Activated CD8-positive, alpha-beta memory T cell treated with anti-CD3 and anti-CD28 coated beads for 1 hour (primary cell): Measurements from ENCODE around the gene BAX.

Source experiments
- DNase-seq, 2 donors: peaks; one replicate each; pipeline ENCODE4 v3.0.0-alpha.2; 2020; ENCODE audit warnings: low read depth in 1 of 2; ENCODE audit errors: extremely low read depth in 1 of 2

The BAX gene

DNA sequence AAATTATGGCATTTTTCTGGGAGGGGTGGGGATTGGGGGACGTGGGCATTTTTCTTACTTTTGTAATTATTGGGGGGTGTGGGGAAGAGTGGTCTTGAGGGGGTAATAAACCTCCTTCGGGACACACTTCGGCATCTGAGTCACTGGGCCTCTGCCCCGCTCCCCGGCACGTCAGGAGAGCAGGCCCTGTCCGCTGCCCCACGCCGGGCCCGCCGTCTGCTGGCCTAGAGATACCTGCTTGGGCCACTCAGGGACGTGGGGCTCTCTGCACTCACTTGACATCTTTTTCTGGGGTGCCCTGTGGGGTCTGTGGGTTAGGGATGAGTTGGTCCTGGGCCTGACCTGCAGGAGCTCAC is 7.0 kb downstream of the BAX start:
- no peak for DNase-seq

DNA sequence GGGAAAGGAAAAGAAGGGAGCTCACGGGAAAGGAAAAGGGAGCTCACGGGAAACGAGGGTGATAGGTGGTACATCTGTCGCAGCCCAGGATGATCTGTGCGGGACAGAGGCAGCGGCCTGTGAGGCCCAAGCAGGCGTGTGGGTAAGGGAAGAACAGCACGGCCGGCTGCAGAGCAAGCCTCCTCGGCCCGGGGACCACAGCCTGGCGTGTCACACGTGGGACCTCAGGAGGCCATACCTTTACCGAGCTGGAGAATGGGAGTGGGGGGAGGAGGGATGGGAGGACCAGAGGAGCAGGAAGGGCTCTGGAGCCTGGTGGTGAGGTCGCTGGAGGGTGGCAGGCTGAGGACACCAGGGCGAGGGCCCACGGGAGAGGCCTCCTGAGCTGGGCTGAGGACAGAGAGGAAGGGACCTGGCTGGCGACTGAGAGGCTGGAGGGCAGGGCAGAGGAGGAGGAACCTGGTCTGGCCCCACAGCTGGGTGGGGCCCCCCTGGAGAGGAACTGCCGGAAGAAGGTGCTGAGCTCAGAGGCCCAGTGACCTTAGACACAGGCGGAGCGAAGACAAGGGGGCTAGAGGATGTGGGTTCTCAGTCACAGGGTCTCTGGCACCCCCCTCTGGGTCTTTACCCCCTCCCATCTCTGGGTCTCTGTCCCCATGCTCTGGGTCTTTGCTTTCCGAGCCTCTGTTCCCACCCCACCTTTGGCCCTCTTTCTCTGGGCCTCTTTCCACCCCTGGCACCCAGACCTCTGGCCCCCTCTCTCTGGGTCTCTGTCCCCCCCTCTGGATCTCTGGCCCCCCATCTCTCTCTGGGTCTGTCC is 7.6 kb downstream of the BAX start:
- DNase-seq = no peak

DNA sequence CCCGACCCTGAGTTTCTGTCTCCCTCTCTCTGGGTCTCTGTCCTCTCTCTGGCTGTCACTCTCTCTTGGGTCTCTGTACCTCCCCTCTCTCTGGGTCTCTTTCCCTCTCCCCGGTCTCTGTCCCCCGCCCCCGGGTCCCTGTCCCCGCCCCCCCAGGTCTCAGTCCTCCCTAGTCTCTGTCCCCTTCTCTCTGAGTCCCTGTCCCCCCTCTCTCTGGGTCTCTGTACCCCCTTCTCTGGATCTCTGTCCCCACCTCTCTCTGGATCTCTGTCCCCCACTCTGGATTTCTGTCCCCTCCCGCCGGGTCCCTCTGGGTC is 8.1 kb downstream of the BAX start:
- no peak for DNase-seq

DNA sequence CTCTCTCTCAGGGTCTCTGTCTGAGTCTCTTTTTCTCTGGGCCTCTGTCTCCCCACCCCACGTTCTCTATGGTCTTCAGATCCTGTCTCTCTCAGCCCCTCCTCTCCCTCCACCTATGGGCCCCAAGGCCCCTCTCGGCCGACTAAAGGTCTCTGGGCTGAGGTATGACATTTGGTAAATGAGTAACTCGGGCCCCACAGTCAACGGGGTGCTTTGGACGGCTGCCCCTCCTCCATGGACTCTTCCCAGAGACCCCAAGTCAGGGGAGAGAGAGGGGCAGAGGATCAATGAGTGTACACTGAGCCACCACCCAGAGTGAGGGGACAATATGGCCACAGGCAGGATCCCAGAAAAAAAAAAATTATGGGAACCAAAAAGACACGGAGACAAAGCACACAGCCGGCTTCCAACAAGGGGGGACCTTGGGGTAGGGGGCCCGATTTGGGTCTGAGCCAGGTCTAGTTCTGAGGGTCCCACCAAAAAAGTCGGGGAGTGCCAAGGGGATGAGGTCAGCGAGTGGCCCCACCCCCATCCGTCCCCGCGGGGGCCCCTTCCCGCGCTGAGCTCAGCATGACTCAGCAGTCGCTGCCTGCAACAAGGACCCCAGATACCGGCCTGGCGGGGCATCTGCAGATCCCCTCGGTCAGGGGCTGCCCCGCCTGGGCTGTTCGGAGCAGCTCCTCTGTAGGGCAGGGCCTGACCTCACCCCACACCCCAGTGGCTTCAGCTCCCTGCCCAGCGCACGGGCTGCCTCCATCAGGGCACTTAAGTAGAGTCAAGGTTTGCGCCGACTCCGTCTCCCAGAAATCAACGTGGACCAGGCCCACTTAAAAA is 8.9 kb downstream of the BAX start:
- peak in 1 of 2 donors; percentile 41 for DNase-seq

DNA sequence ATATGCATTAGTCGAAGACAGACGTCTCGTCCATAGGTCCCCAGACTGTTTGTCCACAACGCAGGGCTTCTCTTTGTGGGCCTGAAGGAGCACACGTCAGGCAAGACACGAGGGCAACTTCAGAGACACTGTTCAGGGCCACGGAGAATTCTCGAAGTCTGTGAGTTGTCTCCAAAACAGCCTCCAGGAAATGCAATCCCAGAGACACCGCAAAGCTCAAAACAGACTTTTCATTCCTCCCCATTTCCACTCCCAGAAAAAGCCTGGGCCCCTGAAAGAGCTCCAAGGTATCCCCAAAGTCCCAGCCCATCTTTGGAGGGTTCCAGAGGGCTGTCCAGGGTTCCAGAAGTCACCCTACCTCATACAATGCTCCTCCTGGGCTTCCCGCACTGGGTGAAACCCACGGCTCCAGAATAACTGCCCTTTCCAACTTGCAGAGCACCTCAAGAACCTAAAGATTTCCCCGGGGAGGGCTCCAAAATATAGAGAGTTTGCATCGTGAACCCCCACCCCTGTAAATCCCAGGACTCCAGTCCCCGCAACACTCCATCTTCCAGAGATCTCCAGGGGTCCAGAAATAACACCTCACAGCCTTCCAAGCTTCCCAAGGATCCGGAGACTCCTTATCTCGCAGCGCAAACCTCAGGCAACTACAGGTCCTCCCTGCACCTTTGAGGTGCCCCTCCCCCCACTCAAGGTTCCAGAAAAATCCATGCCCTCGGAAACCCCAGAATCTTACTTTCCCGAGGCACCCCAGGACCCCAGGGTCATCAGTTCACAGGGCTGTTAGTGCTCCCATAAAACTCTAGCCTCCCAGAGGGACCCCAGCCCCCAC is 9.7 kb downstream of the BAX start:
- no peak for DNase-seq

DNA sequence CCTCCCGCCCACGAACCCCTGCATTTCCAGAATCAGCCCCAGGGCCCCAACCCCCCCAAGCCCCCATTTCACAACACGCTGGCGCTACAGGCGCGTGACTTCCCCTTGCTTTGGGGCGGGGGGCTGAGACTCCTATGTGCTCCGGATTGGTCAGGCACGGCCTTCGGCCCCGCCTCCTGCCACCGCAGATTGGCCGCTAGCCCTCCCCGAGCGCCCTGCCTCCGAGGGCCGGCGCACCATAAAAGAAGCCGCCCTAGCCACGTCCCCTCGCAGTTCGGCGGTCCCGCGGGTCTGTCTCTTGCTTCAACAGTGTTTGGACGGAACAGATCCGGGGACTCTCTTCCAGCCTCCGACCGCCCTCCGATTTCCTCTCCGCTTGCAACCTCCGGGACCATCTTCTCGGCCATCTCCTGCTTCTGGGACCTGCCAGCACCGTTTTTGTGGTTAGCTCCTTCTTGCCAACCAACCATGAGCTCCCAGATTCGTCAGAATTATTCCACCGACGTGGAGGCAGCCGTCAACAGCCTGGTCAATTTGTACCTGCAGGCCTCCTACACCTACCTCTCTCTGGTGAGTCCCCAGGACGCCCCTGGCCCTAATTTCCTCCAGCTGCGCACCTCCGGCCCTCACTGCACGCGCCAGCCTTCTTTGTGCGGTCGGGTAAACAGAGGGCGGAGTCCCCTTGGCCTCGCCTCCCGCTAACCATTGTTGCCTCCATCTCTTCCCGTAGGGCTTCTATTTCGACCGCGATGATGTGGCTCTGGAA is 10.5 kb downstream of the BAX start, which contains the start of gene FTL:
TSS of gene FTL (plus strand) at position 270 of the 766 bp plus-strand sequence. CDS start at position 469, 199 bp downstream.
- peak; percentile 62 to 76 for DNase-seq

DNA sequence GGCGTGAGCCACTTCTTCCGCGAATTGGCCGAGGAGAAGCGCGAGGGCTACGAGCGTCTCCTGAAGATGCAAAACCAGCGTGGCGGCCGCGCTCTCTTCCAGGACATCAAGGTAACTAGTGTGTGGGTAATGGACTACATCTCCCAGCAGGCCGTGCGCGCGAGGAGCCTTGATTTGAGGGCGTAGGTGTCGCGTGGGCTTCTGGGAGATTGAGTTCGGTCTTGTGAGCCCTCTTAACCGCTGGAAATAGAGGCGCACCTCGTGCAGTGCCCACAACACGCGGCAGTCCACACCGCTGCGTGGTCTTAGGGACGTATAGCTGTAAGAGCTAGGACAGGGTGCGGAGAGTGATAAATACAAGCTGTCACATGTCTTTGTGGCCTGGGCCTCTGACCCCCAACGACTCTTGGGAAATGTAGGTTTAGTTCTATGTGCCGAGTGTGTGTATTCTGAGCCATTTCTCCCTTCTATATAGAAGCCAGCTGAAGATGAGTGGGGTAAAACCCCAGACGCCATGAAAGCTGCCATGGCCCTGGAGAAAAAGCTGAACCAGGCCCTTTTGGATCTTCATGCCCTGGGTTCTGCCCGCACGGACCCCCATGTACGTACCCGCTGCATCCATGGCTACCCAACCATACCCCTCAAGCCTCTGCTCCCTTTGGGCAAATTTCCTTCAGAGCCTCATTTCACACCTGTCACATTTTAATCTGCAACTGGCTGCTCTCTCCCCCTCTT is 11.3 kb downstream of the BAX start:
- DNase-seq = peak; percentile 70 to 81

DNA sequence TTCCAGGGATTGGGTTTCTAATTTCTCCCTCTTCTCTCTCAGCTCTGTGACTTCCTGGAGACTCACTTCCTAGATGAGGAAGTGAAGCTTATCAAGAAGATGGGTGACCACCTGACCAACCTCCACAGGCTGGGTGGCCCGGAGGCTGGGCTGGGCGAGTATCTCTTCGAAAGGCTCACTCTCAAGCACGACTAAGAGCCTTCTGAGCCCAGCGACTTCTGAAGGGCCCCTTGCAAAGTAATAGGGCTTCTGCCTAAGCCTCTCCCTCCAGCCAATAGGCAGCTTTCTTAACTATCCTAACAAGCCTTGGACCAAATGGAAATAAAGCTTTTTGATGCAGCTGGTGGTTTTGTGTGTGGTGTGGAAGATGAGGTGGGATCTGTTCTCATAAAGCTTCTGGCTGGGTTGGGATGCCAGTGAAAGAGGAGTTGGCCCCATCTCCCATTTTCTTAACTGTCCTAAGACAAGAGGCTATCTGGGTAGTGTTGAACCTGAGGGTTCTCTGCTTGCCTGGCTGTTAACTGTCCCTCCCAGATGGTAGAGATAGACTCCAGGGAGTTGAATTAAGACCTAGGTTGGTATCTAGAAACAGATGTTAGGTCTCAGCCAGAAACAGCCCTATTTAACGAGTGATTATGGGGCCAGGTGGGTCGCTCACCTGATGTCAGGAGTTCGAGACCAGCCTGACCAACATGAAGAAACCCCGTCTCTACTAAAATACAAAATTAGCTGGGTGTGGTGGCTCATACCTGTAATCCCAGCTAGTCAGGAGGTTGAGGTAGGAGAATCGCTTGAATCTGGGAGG is 12.1 kb downstream of the BAX start:
- no peak for DNase-seq

DNA sequence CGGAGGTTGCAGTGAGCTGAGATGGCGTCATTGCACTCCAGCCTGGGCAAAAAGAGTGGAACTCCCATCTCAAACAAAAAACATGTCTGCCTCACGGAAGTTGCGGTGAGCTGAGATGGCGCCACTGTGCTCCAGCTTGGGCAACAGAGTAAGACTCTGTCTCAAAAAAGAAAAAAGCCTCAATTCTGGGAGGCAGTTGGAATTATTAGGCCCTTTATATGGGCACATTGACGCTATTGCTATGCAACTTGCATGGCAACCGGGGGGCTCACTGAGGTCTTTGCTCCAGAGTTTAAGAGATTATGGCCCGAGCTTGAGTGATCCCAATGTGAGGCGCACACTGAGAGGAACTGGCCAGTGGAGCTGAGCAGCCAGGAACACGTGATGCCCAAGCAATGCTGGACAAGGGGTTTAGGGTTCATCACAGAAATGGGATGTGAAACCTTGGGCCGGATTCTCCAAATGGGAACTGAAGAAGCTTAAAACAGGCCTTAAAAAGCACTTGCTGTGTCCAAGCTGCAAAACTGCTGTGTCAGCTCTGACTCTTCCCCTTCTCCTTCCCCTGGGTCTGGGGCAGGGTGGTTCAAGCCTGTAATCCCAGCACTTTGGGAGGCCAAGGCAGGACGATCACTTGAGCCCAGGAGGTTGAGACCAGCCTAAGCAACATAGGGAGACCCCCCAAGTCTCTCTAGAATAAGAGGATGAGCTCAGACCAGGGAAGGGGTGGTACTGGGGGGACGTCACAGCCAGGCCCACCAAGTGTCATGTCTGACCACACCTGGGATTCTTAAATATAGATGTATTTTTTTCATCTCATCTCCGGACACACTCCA is 12.9 kb downstream of the BAX start:
- no peak for DNase-seq

DNA sequence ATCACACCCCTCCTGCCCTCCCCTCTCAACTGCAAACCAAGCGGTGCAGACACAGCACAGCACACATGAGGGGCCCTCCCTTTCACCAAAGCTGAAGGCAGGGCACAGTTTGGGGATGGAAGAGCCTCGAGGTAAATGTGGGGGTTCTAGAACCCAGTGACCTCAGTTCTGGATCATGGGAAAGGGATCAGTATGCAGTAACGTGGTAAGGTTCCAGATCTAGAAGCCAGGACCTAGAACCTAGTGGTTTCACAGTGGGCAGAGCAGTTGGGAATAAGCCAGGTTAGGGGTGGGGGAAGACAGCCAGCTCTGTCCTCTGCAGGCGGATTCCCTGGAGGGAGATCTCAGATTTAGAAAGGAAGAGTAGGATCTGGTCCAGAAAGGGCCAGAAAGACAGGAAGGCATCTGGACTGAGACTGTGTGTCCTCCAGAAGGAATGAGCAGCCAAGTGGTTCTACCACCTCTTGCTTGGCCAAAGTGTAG is 13.5 kb downstream of the BAX start:
- DNase-seq = no peak

DNA sequence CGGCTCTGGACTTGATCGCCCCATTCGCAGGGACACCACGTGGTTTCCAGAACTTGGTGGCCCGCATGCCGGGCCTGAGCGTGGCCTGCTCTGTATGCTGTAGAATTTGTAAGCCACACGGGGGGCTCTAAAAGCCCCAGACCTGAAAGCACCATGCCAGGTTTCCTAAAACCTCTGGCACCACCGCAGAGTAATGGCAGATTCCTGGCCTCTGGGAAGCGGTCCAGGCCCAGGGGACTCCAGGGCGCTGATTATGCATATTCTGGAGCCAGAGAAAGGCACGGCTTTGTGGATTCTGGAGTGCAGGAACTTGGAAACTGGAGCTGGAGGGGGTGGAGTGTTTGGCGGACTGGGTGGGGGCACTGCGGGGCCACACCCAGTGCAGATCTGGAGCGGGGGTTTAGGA is 14.1 kb downstream of the BAX start:
- DNase-seq = no peak

DNA sequence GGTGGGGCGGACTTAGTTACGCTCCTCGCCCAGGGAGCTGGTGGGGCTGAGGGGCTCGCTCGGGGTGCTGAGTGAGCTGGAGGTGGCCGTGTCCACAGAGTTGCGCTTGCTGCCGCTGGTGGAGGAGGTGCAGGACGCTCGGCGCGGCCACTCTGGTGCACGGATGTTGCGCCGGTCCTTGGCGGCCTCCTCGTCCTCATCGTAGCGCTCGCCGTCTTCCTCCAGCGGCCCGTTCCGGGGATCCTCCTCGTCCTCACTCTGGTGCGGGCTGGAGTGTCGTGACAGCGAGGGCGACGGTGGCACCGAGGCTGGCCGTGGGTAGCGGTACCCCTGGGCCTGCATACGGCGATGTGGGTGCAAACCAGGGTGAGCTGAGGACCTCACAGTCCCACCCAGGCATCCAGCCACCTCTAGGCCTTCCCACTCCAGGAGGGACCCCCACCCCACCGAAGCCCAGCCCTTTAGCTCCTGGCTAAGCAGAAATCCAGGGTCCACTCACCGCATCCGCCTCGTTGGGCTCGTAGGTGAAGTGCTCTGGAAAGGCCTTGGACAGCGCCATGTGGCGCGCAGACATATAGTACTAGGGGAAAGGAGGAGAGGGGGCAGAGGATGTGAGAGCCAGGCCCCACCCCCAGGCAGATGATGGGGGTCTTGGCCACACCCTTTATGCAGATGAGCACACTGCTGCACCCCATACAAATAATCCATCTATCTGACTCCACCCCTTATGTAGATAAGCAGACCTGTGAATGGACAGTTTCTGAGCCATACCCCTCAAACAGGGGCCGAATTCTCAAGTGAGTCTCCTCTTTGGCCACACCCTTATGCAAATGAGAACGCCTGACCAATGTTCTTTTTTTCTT is 14.8 kb downstream of the BAX start:
- DNase-seq = no peak

DNA sequence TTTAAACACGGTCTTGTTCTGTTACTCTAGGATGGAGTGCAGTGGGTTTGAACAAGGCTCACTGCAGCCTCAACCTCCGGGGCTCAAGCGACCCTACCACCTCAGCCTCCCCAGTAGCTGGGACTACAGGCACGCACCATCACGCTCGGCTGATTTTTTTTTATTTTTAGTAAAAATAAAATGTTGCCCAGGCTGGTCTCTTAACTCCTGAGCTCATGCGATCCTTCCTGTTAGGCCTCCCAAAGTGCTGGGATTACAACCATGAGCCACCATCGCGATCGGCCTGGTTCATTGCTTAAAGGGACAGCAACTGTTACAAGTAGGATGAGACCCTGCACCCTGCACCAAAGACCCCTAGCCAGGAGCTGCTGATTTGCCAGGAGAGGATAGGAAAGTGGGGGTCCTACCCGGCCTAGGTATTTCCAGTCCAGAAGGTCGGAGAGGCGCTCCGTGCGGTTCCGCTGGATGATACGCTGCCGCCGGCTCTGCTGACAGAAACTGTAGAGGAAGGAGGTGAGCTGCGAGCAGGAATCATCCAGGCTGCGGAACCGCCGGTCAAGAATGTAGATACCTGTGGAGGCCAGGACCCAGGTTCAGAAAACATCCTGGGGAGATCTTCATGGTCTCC is 15.6 kb downstream of the BAX start:
- DNase-seq = no peak

DNA sequence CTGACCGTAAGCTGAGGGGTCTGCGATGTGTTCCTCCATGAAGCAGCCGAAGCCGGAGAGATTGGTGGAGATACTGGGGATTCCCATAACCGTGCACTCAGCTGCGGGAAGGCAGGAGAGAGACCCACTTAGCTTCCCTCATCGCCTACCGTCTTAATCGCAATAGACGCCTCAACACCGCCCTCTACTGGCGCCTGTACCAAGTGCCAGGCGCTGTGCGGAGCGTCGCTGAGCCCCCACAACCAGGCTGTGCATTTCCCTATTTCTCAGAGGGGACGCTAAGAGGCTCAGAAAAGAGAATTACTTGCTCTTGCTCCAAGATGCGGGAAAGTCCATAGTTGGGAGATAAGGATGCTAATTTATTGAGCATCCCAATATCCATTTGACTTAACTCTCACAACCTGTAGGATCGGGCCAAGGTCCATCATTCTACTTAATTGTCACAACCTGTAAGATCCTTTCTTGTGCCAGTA is 16.3 kb downstream of the BAX start:
- peak; percentile 60 to 79 for DNase-seq

DNA sequence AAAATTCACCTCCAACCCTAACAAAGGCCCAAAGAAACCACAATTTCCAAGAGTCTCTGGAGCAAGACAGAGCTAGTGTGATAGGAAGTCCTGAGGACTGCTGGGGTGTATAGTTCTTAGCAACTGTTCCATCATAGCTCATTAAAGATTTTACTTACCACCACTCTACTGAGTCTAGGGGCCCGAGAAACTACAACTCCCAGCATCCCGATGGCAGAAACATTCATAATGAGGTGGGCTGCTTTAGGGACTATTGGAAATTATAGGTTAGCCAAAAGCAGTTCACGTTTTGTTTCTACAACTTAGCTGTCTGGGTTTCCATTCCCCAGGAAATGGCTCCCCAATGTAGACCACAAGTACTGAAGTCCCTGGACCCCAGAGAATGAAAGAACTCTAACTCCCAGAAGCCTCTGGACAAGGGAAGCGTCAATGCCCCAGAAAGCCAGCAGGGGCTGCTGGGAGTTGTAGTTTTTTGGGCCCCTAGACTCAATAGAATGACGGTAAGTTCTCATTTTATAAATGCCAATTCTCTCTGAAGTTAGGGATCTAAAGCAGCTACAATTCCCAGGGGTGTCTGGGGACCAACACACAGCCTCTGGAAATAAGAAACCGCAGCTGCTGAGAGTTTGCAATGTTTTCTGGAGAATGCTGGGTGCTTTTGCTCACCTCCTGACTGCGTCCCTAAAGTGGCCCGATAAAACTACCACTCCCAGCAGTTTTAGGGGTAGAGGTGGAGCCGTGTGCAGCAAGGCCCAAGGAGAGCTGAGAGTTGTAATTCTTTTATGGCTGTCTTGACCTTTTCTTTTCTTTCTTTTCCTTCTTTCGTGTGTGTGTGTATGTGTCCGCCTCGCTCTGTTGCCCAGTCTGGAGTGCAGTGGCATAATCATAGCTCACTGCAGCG is 21.5 kb downstream of the BAX start:
- no peak for DNase-seq

DNA sequence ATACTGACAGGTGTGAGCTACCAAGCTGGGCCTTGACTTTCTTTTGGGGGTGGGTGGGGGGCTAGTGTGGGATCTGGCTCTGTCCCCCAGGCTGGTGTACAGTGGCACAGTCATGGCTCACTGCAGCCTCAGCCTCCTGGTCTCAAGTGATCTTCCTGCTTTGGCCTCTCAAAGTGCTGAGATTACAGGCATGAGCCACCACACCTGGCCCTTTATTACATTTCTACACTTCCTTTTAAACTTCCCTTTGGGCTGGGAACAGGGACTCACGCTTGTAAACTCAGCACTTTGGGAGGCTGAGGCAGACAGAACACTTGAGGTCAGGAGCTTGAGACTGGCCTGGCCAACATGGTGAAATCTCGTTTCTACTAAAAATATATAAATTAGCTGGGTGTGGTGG is 22.4 kb downstream of the BAX start:
- no peak for DNase-seq
